SK-N-SH (cell line): ENCODE data around the gene LIME1. TPM values are rescaled to one million over a fixed set of nuclear protein-coding genes. Genes with fewer than 3 reads are reported as not detected.
A peak's percentile ranks its signal among the peaks of the same experiment; 100 is the strongest.

Experiments
- CTCF ChIA-PET: fragments of 300-600, 350-600 bp; formaldehyde crosslinking; extraction: SDS; loops from one replicate; lab custom pipeline; 2021; lab: Yijun Ruan, JAX
- POLR2A ChIA-PET: fragments of 350-600 bp; sonication (Branson Sonifier 250); formaldehyde crosslinking; extraction: SDS; loops from one replicate; lab custom pipeline; 2020; ENCODE audit warnings: antibody characterized with exemption, inconsistent platforms; lab: Yijun Ruan, JAX
- DNase-seq: peaks from one replicate; pipeline ENCODE4 v3.0.0; 2012
- H2AFZ ChIP-seq: fragments of 200-600 bp; sonication (generic); 2 replicates; pipeline ENCODE4 v1.8.1; 2016; ENCODE audit warnings: antibody characterized with exemption, mild to moderate bottlenecking, low read depth
- H3F3A ChIP-seq: fragments of 200-600 bp; sonication (generic); replicated peaks from 2 replicates; pipeline ENCODE3; 2016; ENCODE audit warnings: antibody characterized with exemption, mild to moderate bottlenecking; ENCODE audit not compliant: insufficient read depth
- H3K27ac ChIP-seq, 2 experiments: fragments of 200-500 bp in 1 of 2; fragments of 200-600 bp in 1 of 2; sonication (Bioruptor generic) in 1 of 2; sonication (generic), shearing (Covaris generic) in 1 of 2; 2 replicates each; pipeline versions ENCODE4 v1.5.1 to v1.6.1; 2014 to 2016; ENCODE audit warnings: low read depth in 2 of 2, inconsistent platforms in 1 of 2, low read length in 1 of 2, mild to moderate bottlenecking in 1 of 2, mixed read lengths in 1 of 2
- H3K27me3 ChIP-seq: fragments of 200-600 bp; sonication (generic), shearing (Covaris generic); 2 replicates; pipeline ENCODE4 v1.6.1; 2016; ENCODE audit warnings: mixed run types; ENCODE audit not compliant: insufficient read depth
- H3K36me3 ChIP-seq, 2 experiments: fragments of 200-500 bp in 1 of 2; fragments of 200-600 bp in 1 of 2; sonication (Bioruptor generic) in 1 of 2; sonication (generic) in 1 of 2; replicated peaks in 1 of 2; 2 replicates each; pipeline versions ENCODE3 to v1.5.1; 2014 to 2016; ENCODE audit warnings: low read length in 1 of 2, mild to moderate bottlenecking in 1 of 2; ENCODE audit not compliant: insufficient read depth in 2 of 2, control insufficient read depth in 1 of 2
- H3K4me1 ChIP-seq, 2 experiments: fragments of 200-500 bp in 1 of 2; fragments of 200-600 bp in 1 of 2; sonication (Bioruptor generic) in 1 of 2; sonication (generic), shearing (Covaris generic) in 1 of 2; 2 replicates each; pipeline versions ENCODE4 v1.5.1 to v1.6.1; 2014 to 2016; ENCODE audit warnings: low read depth in 1 of 2, low read length in 1 of 2, mixed run types in 1 of 2; ENCODE audit not compliant: insufficient read depth in 2 of 2, control insufficient read depth in 1 of 2
- H3K4me2 ChIP-seq: fragments of 200-600 bp; sonication (generic), shearing (Covaris generic); 2 replicates; pipeline ENCODE4 v1.6.1; 2017; ENCODE audit warnings: mixed run types
- H3K4me3 ChIP-seq, 2 experiments: fragments of 200-500 bp in 1 of 2; fragments of 200-600 bp in 1 of 2; sonication (Bioruptor generic) in 1 of 2; sonication (generic), shearing (Covaris generic) in 1 of 2; 2 replicates each; pipeline versions ENCODE4 v1.5.1 to v1.8.1; 2014 to 2016; ENCODE audit warnings: low read depth in 2 of 2, inconsistent platforms in 1 of 2, low read length in 1 of 2, mild to moderate bottlenecking in 1 of 2, mixed read lengths in 1 of 2, moderate library complexity in 1 of 2
- H3K79me2 ChIP-seq: fragments of 200-600 bp; sonication (generic); 2 replicates; pipeline ENCODE4 v1.8.1; 2017; ENCODE audit warnings: mild to moderate bottlenecking; ENCODE audit not compliant: insufficient read depth
- H3K9ac ChIP-seq: fragments of 200-600 bp; sonication (generic); 2 replicates; pipeline ENCODE4 v1.6.1; 2017; ENCODE audit warnings: mixed run types
- H3K9me2 ChIP-seq: fragments of 200-600 bp; sonication (generic); 2 replicates; pipeline ENCODE4 v1.6.1; 2017; ENCODE audit warnings: mixed run types
- H3K9me3 ChIP-seq: fragments of 200-600 bp; sonication (generic); 2 replicates; pipeline ENCODE4 v1.6.1; 2017; ENCODE audit warnings: mixed run types, mild to moderate bottlenecking, moderate library complexity
- H4K20me1 ChIP-seq: fragments of 200-600 bp; sonication (generic); 2 replicates; pipeline ENCODE4 v1.6.1; 2017; ENCODE audit warnings: mild to moderate bottlenecking, mixed run types; ENCODE audit not compliant: insufficient read depth
- ELF1 ChIP-seq: IDR thresholded peaks from 2 replicates; pipeline ENCODE4 v1.4.0; 2012
- EZH2phosphoT487 ChIP-seq: fragments of 200-600 bp; sonication (generic); IDR thresholded peaks from 2 replicates; pipeline ENCODE4 v1.6.1; 2017; ENCODE audit warnings: low read depth, mixed run types, mild to moderate bottlenecking, antibody characterized with exemption, moderate library complexity, borderline replicate concordance
- FOSL2 ChIP-seq: IDR thresholded peaks from 2 replicates; pipeline ENCODE4 v1.4.0; 2012; ENCODE audit warnings: low read depth, mild to moderate bottlenecking, moderate library complexity, borderline replicate concordance
- FOXJ3 ChIP-seq: sonication (generic); formaldehyde crosslinking; IDR thresholded peaks from 2 replicates; pipeline ENCODE4 v1.5.1; 2020; ENCODE audit warnings: mild to moderate bottlenecking, missing genetic modification reagents
- FOXM1 ChIP-seq: IDR thresholded peaks from 2 replicates; pipeline ENCODE4 v1.4.0; 2012; ENCODE audit warnings: low read depth, mild to moderate bottlenecking
- GATA2 ChIP-seq: sonication (generic); formaldehyde crosslinking; IDR thresholded peaks from 2 replicates; pipeline ENCODE4 v1.5.0; 2020; ENCODE audit warnings: mild to moderate bottlenecking, missing genetic modification reagents
- IRF3 ChIP-seq: fragments of 150-350 bp; IDR thresholded peaks from 2 replicates; pipeline ENCODE4 v1.6.1; 2016; ENCODE audit warnings: mild to moderate bottlenecking, low read depth, low read length
- JUND ChIP-seq: IDR thresholded peaks from 2 replicates; pipeline ENCODE4 v1.4.0; 2012
- MAX ChIP-seq: IDR thresholded peaks from 2 replicates; pipeline ENCODE4 v1.4.0; 2012; ENCODE audit warnings: low read depth
- MXI1 ChIP-seq: IDR thresholded peaks from 2 replicates; pipeline ENCODE4 v1.6.1; 2012; ENCODE audit warnings: mild to moderate bottlenecking, low read depth, low read length, improper control_type of control experiment
- PBX3 ChIP-seq: IDR thresholded peaks from 2 replicates; pipeline ENCODE4; 2012
- RCOR1 ChIP-seq: fragments of 150-350 bp; IDR thresholded peaks from 2 replicates; pipeline ENCODE4 v1.6.1; 2017; ENCODE audit warnings: antibody characterized with exemption, low read length
- RFX5 ChIP-seq: IDR thresholded peaks from 2 replicates; pipeline ENCODE4 v1.6.1; 2012; ENCODE audit warnings: mild to moderate bottlenecking, improper control_type of control experiment, low read length
- SMC3 ChIP-seq: IDR thresholded peaks from 2 replicates; pipeline ENCODE4 v1.6.1; 2012; ENCODE audit warnings: low read depth, low read length, improper control_type of control experiment
- TAF1 ChIP-seq: IDR thresholded peaks from 2 replicates; pipeline ENCODE4 v1.6.1; 2012; ENCODE audit warnings: low read depth, mild to moderate bottlenecking, low read length, moderate library complexity, borderline replicate concordance
- TCF12 ChIP-seq: IDR thresholded peaks from 2 replicates; pipeline ENCODE4 v1.4.0; 2012
- USF2 ChIP-seq: fragments of 150-350 bp; IDR thresholded peaks from 2 replicates; pipeline ENCODE4 v1.6.1; 2017; ENCODE audit warnings: antibody characterized with exemption, low read length, low read depth, borderline replicate concordance
- YY1 ChIP-seq: IDR thresholded peaks from 2 replicates; pipeline ENCODE4 v1.4.0; 2012; ENCODE audit warnings: low read depth, mild to moderate bottlenecking
- ZBTB33 ChIP-seq: IDR thresholded peaks from 2 replicates; pipeline ENCODE4 v1.4.0; 2012; ENCODE audit warnings: low read depth, borderline replicate concordance
- WGBS: methylation state at CpG from one replicate; pipeline ENCODE4 v1.1.6; 2017; ENCODE audit warnings: low lambda C conversion rate; 5-methylcytosine and 5-hydroxymethylcytosine counted together
- polyA plus RNA-seq, 3 experiments: library from polyadenylated mRNA; depleted of rRNA; stranded (reverse); fragments of >200 nt; gene quantifications; 2 replicates each; pipeline ENCODE4 v1.2.3, GENCODE V29; 2012

The LIME1 gene
- polyA plus RNA-seq, 1 of the 3 experiments (the other 2 are of a cell fraction): 10.9 TPM

GRCh38 chr20:63745424-63745805, 9.0 kb downstream of the LIME1 start:
- Histone ChIP-seq H3K4me2 (no peak overlapping the region), H3K27me3 (no peaks in the 10 kb centered on the region), H3F3A (peaks cover 15% of the 10 kb centered on the region), H3K36me3 (peaks cover 15 to 26% of the 10 kb centered on the region in 2 experiments), H4K20me1 (peaks cover 16% of the 10 kb centered on the region), H3K9ac (no peak overlapping the region), H3K27ac (no peak overlapping the region), H3K9me2 (no peaks in the 10 kb centered on the region), H3K4me3 (no peak overlapping the region), H3K9me3 (no peaks in the 10 kb centered on the region), H2AFZ (no peak overlapping the region), H3K79me2 (peaks cover 16% of the 10 kb centered on the region), H3K4me1 (peaks cover 0 to 11% of the 10 kb centered on the region in 2 experiments; a peak in 1 of 4 replicates)
- ChIA-PET CTCF (interaction anchor here (3.6 kb wide), 1 partner anchor 30 kb away, joined by 16 read pairs; no protein-coding TSS in a partner anchor), POLR2A (interaction anchor here (0.7 kb wide), 1 partner anchor 13 kb away, joined by 3 read pairs; no protein-coding TSS in a partner anchor)
- 91% methylated on average over 10 of the region's 15 CpGs for WGBS
- TF ChIP-seq ZBTB33 (no peak), ELF1 (no peak), PBX3 (no peak), FOSL2 (no peak), IRF3 (no peak), MXI1 (no peak), TAF1 (no peak), JUND (no peak), FOXM1 (no peak), SMC3 (no peak), TCF12 (no peak), EZH2phosphoT487 (no peak), RFX5 (no peak), FOXJ3 (CRISPR knock-in tag) (no peak), YY1 (no peak), GATA2 (CRISPR knock-in tag) (no peak), MAX (no peak), USF2 (no peak), RCOR1 (no peak)
- peak; percentile 36 for DNase-seq
